SH-SY5Y (cell line): Measurements from ENCODE around the gene MLC1.

Experiments
- GATA2 ChIP-seq: IDR thresholded peaks from 2 replicates; pipeline ENCODE4 v1.6.1; 2011; ENCODE audit warnings: mild to moderate bottlenecking, low read depth, low read length
- GATA3 ChIP-seq: IDR thresholded peaks from 2 replicates; pipeline ENCODE4 v1.6.1; 2011; ENCODE audit warnings: low read depth, mild to moderate bottlenecking, low read length, moderate library complexity

DNA sequence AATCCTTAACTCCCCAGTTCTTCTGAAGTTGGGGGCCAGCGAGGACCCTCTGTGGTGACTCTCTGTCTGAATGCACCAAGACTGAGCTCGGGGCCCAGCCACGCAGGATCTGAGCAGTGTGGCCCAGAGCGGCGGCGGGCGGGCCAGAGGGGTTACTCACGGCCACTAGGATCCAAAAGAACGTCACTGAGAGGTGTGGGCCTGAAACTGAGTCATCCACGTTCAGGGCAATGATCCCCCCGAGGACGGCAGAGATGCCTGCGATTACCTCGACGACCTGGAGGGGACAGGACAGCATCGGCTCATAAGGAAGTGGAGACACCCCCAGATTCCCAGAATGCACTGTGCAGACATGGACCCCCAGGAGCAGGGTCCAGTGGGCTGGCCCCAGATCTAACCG, 11.2 kb downstream of the MLC1 start:
- TF ChIP-seq GATA3 (no peak), GATA2 (no peak)
